Measurements from ENCODE around the gene PDCD5.

- TF ChIP-seq CTCF (IDR thresholded peaks at IDR 0.05) (no peak), POLR2A (IDR thresholded peaks at IDR 0.05) (no peak)
These were observed 38.2 kb downstream of the PDCD5 start for GRCh38 chr19:32619051-32619685.
